ENCODE measurements around the gene CD300LF.

DNA sequence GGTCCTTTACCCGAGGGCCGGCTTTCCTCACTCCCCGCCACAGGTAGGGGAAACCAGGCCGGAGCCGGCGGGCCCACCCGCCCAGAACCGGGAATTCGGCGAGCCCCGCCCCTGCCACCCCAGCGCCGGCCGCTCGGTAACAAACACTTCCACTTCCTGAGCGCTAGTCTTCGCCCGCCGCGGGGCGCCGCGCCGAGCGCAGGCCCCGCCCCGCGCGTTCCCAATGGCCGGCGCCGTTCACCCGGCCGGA is 35.5 kb upstream of the CD300LF start:
- TF ChIP-seq, protein P1, sequence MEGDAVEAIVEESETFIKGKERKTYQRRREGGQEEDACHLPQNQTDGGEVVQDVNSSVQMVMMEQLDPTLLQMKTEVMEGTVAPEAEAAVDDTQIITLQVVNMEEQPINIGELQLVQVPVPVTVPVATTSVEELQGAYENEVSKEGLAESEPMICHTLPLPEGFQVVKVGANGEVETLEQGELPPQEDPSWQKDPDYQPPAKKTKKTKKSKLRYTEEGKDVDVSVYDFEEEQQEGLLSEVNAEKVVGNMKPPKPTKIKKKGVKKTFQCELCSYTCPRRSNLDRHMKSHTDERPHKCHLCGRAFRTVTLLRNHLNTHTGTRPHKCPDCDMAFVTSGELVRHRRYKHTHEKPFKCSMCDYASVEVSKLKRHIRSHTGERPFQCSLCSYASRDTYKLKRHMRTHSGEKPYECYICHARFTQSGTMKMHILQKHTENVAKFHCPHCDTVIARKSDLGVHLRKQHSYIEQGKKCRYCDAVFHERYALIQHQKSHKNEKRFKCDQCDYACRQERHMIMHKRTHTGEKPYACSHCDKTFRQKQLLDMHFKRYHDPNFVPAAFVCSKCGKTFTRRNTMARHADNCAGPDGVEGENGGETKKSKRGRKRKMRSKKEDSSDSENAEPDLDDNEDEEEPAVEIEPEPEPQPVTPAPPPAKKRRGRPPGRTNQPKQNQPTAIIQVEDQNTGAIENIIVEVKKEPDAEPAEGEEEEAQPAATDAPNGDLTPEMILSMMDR (IDR thresholded peaks at IDR 0.05) = no peak
- no peak for TF ChIP-seq POLR2A (IDR thresholded peaks at IDR 0.05)
- TF ChIP-seq EP300 (IDR thresholded peaks at IDR 0.05) = no peak
- no peak for TF ChIP-seq POLR2AphosphoS5 (IDR thresholded peaks at IDR 0.05)
